GF-D8 (cell line): ENCODE measurements around the gene SLC35G4.
"Not testable (repeated sequence)": the region's sequence is repeated elsewhere in the genome, so short reads cannot be mapped to it uniquely, and the experiment has no call there.

Experiments used
- DNase-seq: peaks from one replicate; lab custom pipeline; 2025; lab: John Stamatoyannopoulos, UW

SLC35G4 gene

DNA sequence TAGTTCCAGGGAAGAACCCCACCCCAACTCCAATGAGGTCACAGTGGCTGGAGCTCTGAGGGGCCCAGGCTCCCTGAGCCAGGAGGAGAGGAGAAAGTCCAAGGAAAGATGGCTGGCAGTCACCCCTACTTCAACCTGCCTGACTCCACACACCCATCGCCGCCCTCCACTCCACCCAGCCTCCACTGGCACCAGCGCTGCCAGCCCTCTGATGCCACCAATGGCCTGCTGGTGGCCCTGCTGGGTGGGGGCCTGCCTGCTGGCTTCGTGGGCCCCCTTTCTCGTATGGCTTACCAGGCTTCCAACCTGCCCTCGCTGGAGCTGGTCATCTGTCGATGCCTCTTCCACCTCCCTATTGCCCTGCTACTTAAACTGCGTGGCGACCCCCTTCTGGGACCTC, at the start of gene SLC35G4:
SLC35G4 (plus strand) TSS at position 109 of the 400 bp plus-strand sequence; CDS start at position 109, 0 bp downstream.
- DNase-seq, result not testable (repeated sequence)

DNA sequence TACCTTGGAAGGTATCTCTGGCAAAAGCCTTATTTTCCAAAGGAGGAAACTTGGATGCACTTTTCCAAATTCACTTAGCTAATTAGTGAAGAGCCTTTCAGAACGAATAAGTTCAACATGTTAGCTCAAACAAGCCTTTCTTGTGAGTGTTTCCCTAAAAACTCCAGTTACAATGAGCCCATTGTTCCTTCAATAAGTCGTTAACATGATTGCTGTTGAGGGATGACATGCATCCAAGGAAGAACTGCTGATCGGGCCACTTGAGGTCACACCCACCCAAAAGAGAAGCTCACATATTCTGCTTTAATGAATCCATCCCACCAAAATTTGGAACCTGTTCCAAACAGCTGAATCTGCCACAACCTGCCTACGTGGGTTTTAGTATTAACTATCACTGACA, 48.1 kb upstream of the SLC35G4 start:
- DNase-seq, result no peak

DNA sequence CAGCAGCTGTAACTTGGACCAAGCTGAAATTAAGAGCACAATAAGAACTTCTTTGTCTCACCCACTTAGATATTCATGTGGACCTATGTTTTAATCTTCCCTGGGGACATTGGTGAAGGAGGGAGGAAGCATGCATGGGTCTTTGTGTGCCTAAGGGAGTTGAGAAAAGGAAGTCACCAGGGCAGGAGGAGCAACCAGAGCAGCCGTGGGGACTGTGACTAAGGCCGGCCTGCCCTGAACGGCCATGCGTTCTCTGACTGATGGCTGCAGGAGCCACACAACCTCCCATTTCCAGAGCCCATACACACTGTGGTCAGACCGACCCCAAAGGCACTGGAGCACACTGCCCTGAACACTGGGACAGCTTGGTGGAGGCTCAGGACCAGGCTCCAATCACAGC, 43.7 kb upstream of the SLC35G4 start:
- no peak for DNase-seq

DNA sequence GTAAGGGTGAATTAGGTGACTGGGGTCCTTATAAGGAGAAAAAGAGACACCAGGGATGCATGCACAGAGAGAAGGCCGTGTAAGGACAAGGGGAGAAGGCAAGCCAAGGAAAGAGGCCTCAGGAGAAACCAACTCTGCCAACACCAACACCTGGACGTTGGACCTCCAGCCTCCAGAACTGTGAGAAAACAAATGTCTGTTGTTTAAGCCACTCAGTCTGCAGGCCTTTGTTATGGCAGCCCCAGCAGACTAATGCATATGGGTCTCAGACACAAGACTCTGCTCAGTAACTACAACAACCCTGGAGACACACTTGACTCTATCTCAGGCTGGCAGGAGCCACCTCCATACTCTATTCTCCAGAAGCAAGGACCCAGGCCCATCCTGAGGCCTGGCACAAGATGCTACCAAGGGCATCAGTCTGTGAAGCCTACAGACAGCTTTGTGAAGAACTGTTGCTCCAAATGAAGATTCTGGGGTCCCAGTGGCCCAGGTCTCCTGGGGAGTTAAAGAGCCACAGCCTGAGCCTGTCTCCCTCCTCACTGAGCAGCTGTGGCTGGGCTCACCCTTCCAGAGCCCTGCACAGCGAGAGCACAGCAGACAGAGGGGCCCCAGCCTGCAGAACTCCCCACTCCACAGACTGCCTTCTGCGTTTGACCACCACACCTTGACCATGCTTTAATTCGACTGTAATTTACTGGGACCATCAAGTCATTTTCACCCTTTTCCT, 43.0 kb upstream of the SLC35G4 start:
- DNase-seq, result no peak

DNA sequence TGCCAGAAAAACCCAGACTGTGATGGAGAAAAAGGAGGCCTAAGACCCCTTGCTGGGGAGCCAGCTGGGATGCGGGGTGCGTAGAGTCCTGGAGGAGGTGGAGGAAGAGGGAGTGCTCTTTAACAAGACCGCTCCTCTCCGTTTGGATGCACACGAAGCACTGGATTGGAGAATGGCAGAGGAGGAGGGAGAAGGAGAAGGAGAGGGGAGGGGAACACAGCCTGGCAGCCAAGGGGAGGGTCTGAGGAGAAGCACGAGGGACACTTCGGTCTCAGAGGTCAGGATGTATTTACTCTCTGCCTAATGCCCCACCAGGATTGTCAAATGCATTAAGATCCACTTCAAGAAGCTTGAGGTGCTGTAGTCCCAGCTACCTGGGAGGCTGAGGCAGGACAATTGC, 42.0 kb upstream of the SLC35G4 start:
- no peak for DNase-seq

DNA sequence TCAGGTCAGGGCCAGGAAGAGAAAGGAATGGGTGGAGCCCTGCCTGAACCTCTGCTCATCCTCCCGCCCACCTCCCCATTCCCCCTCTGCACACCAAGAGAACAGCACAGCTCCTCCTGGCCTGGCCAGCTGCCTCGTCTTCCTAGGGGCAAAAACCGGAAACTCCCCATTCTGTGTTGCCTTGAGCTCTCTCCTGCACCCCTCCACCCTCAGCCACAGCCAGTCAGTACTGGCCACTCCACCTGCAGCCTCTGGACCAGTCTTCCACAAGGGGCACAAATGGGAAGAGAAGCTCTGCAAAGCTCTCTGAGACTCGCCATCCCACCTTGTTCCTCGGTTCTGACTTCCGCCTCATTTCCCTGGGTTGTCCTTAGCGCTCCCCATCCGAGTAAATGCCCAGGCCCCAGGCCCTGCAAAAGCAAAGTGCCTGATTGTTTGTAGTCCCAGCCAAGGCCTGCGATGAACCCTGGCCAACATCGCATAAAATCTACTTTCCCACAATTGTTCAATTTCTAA, 39.3 kb upstream of the SLC35G4 start:
- no peak for DNase-seq

DNA sequence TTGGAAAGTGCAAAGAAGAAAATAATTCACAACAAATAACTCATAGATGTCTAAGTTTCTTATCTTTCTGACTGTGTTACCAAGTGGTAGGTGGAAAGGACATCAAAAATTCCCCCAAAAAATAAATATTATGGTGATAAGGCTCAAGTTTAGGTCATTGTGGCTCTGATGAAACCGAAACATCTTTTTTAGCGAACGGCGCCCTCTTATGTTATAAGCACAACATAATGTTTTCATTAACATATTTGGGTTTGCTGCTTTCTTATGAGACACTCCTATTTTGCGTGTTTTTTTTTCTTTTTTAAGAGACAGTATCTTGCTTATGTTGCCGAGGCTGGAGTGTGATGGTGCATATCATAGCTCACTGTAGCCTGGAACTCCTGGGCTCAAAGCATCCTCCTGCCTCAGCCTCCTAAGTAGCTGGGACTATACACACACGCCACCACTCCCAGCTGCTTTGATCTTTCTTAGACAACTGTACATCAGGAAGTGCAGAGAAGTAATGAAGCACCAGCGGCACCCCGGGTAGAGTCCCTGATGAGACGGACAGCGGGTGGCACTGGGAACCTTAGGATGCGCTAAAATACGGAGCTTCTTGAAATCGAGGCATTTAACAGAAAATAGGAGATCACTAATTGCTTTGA, 38.5 kb upstream of the SLC35G4 start:
- no peak for DNase-seq

DNA sequence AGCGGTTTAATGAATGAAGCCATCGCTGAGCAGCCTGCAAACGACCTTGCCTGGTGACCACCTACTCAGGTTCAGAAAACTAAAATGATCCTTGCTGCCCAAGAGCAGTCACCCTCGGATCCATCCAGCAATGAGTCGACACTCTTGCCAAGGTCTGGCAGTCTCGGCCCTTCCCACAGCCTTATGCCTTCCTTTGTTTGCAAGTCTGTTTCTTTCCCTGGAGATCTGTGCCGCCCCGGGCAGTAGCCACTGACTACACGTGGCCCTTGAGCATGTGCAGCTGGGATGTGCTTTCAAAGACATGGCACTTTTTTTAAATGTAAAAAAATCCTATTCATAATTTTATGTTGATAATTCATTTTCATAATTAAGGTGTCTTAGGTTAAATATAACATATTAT, 37.2 kb upstream of the SLC35G4 start:
- no peak for DNase-seq

DNA sequence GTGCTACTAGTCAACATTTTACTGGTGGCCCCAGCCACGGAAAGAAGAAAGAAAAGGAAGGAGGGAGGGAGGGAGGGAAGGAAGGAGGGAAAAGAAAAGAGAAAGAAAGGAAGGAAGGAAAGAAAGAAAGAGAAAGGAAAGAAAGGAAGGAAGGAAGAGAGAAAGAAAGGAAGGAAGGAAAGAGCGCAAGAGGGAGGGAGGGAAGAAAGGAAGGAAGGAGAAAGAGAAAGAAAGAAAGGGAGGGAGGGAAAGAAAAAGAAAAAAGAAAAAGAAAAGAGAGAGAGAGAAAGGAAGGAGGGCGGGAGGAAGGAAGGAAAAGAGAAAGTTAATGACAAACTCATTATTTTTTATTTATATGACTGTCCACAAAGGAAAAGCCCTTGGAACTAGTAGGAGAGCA, 34.9 kb upstream of the SLC35G4 start:
- no peak for DNase-seq

DNA sequence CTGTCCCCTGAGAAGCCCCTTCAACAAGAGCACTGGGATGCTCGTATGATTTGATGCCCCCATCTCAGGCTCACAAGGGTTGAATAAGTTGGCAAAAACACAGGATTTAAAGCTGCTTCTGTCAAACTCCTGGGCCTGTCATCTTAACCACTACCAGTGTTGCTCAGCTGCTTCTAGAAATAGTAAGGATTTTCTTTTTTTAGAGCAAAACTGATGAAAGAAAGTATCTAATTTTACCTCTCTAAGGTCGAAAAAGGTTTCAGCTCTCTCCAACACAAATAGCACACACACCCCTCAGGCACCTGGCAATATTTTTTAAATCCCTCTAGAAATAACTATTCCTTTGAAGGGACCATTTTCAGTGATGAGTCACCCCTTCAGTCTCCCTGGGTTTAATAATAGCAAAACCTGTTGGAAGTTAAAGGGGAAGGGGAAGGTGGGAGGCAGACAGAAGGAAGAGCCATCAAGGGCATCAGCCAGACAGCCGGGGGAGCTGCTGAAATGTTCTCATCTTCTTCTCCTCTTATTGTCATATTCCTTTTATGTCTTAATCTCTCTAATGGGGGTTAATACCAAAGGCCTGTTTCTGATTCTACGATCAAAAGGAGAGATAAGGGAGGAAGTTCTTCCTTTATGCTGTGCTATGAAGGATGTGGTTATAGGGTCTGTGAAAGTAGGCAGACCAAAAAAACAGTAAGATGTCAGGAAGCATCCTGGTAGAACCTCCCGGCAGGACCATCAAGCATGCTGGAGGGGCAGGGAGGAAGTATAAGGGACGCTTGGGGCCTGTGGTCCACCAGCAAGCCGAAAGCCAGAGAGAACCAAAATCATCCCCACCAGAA, 31.9 kb upstream of the SLC35G4 start:
- DNase-seq, result no peak

DNA sequence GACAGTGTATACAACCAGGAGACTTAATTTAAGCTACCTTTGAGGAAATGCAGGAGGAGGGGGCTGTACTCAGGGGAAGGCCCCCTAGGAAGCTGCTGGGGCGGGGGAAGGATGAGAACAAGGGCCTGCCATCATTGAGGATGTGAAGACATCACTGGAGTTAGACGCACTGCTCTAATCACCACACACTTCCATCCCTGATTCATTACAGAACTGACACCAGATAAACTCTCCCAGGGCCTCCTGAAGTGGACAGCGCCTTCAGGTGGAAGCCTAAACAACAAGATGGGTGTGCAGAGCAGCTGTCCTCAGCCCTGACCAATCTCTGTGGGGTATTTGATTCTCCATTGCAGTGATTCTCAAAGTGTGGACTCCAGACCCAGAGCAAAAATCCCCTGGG, 30.6 kb upstream of the SLC35G4 start:
- DNase-seq, result no peak

DNA sequence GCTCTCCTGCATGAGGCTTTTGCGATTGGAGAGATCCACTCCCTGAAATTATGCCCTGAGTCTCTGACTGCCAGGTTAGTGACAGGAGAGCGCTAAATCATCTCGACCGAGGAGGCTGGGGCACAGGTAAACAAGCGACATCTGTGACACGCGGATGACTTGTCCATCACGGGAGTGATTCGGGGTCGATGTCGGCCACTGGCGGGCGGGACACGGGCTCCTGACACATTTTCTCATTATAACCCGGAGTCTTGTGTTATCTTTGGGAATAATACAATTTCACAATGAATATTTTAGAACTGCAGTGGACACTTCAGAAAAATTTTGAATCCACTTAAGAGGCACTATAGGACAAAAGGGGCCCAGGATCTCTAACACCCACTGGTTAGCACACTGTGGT, 29.5 kb upstream of the SLC35G4 start:
- no peak for DNase-seq

DNA sequence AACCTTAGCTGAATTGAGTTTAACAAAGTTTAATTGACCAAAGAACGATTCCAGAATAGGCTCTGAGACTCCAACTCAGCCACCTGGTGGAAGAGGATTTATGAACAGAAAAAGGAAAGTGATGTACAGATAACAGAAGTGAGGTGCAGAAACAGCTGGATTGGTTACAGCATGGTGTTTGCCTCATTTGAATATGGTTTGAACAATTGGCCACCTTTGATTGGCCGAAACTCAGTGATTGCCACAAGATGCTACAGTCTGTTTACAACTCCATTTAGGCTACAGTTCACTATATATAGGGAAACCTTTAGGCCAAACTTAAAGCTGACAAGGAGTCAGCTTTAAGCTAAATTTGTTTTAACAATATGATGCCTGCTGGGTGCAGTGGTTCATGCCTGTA, 28.1 kb upstream of the SLC35G4 start:
- no peak for DNase-seq

DNA sequence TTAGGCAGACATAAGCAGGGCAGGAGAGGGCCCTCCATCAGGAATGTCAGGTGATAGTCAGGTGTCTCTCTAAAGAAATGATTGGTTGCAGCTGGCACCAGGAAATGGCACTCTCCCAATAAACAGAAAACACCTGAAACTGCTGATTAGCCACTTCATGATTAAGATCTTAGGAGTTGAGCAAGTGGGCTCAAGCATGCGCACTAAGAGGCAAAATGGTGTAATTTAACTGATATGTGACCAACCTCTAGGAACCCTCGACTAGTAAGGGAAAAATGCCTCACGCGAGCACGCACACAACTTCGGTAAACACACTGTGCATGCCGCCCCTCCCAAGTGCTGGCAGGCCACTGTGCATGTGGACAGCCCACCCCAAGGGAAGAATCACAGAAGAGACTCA, 23.8 kb upstream of the SLC35G4 start:
- no peak for DNase-seq

DNA sequence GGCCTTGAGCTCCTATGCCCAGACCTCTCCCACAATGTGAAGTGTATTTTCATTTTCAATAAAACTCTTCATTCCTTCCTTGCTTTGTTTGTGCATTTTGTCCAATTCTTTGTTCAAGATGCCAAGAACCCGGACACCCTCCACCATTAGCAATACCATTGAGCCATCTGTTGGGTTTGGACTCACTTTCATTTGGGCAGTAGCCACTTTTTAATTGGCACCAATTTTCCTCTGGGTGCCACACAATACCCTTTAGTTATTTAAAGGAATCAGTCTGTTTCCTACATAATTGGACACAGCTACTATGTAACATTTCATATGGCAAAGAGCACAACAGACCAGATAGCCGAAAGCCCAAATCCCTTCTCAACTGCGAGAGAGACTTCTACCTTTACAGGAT, 22.5 kb upstream of the SLC35G4 start:
- no peak for DNase-seq

DNA sequence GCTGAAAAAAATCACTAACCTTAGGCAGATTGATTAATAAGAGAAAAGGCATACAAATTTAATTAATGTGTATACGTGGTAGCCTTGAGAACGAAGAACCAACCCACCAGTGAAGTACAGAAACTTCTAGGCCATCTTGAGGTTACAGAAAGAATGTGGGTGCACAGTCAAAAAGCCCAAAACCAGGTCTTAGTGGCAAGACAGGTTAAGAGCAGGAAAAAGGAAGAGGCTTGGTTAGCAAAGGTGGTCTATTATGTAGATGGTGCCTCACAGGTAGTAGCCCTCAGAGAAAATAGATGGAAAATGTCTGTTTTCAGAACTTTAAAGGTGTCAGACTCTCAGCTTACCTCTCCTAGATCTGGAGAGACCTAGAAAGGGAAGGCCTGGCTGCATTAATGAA, 22.0 kb upstream of the SLC35G4 start:
- no peak for DNase-seq

DNA sequence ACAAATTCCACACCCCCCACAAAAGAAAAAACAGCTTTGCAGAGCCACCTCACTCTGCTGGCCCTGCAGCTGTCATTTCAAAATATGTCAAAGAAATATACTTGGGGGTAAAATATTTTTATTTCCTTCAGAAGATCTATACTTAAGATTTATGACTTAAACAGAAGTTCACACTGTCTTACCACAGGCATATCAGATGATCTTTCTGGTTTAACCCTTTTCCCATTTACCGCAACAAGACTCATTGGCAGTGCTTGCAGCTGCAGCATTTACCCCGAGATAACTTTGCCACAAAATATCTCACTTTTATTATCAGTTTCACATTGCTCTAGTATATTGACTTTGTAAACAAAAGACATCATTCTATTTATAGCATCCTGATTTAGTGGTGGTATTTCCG, 21.6 kb upstream of the SLC35G4 start:
- DNase-seq, result no peak

DNA sequence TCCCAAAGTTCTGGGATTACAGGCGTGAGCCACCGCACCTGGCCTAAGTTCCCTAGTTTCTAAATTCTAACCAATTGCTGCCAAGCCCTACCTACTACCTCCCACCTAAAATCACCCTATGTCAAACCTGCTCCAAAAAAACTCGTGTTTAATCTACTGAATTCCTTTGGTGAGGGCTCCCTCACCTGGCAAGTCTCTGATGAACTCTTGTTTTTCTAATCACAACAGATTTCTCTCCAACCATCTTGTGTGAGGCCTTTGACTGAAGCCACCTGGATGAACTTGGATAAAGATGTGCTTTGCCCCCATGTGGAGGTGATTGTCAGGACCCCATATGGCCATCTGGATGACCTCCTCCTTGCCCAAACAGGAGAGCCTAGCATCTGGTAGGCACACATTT, 17.4 kb upstream of the SLC35G4 start:
- DNase-seq, result no peak

DNA sequence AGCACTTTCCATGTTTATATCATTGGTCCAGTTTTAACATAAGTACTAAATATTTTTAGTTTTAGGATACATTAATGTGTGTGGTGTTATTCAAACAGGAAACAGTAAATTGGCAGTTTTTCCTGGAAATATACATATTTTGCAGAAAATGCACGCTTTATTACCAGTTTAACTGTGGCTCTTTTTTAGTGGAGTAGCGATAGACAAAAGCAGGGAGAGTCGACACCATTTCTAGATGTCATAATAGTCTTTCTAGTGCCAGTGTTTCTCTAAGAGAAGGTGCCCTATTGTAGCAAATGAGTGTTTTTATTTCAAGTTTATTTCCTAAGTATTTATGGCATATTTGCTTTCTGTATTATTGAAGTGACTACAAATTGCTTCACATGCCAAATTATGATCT, 9.1 kb upstream of the SLC35G4 start:
- DNase-seq, result no peak

DNA sequence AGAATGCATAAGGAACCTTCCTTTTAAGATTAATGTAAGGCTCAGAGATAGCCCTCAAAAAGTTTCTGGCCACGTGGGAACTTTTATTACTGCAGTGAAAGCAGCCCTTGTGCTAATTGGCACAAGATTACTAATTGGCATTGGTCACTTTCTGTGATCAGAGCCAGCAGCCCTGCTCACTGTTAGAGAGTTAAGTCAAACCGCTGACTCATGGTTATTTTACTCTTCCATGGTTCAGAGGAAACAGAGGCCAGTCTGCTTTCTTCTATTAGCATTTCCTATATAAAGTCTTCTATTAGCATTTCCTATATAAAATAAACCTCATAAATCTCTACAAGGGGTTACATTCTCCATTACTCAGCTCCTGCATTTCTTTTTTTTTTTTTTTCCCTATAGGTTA, 1.5 kb upstream of the SLC35G4 start:
- no peak for DNase-seq

DNA sequence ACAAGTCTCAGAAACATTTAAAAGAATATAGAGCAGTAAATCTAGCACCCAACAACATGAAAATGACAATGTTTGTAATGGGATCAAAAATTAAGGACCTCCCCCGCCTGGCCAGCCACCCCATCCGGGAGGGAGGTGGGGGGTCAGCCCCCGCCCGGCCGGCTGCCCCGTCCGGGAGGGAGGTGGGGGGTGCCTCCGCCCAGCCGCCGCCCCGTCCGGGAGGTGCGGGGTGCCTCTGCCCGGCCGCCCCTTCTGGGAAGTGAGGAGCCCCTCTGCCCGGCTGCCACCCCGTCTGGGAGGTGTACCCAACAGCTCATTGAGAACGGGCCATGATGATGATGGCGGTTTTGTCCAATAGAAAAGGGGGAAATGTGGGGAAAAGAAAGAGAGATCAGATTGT, 778 bp upstream of the SLC35G4 start:
- not testable (repeated sequence) for DNase-seq

DNA sequence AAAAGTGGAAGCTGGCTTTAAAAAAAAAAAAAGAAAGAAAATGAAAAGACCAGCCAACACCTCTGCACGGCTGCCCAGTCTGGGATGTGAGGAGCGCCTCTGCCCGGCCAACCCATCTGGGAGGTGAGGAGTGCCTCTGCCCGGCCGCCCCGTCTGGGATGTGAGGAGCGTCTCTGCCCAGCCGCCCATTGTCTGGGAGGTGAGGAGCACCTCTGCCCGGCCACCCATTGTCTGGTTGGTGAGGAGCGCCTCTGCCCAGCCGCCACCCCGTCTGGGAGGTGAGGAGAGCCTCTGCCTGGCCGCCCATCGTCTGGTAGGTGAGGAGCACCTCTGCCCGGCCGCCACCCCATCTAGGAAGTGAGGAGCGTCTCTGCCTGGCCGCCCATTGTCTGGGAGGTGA, 3.7 kb downstream of the SLC35G4 start:
- DNase-seq, result not testable (repeated sequence)

DNA sequence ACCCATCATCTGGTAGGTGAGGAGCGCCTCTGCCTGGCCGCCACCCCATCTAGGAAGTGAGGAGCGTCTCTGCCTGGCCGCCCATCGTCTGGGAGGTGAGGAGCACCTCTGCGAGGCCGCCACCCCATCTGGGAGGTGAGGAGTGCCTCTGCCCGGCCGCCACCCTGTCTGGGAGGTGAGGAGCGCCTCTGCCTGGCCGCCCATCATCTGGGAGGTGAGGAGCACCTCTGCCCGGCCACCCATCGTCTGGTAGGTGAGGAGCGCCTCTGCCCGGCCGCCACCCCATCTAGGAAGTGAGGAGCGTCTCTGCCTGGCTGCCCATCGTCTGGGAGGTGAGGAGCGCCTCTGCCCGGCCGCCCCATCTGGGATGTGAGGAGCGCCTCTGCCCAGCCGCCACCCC, 4.2 kb downstream of the SLC35G4 start:
- DNase-seq, result not testable (repeated sequence)
